HL-60 (cell line): ENCODE measurements around the gene ZNF497.

ENCODE experiments used
- GABPA ChIP-seq: IDR thresholded peaks from 2 replicates; pipeline ENCODE4 v1.6.1; 2012; ENCODE audit warnings: low read depth
- POLR2AphosphoS5 ChIP-seq: IDR thresholded peaks from 2 replicates; pipeline ENCODE4 v1.6.1; 2012; ENCODE audit warnings: low read depth
- REST ChIP-seq: IDR thresholded peaks from 2 replicates; pipeline ENCODE4 v1.6.1; 2012; ENCODE audit warnings: low read depth; ENCODE audit not compliant: insufficient replicate concordance
- TF ChIP-seq, protein P1 (sequence below): IDR thresholded peaks from one replicate; pipeline ENCODE4 v1.5.1; 2011; ENCODE audit warnings: low read length, control low read depth, inconsistent platforms; ENCODE audit not compliant: insufficient read depth

GRCh38 chr19:58394821-58395219 lies 32.3 kb upstream of the ZNF497 start:
- TF ChIP-seq, protein P1, sequence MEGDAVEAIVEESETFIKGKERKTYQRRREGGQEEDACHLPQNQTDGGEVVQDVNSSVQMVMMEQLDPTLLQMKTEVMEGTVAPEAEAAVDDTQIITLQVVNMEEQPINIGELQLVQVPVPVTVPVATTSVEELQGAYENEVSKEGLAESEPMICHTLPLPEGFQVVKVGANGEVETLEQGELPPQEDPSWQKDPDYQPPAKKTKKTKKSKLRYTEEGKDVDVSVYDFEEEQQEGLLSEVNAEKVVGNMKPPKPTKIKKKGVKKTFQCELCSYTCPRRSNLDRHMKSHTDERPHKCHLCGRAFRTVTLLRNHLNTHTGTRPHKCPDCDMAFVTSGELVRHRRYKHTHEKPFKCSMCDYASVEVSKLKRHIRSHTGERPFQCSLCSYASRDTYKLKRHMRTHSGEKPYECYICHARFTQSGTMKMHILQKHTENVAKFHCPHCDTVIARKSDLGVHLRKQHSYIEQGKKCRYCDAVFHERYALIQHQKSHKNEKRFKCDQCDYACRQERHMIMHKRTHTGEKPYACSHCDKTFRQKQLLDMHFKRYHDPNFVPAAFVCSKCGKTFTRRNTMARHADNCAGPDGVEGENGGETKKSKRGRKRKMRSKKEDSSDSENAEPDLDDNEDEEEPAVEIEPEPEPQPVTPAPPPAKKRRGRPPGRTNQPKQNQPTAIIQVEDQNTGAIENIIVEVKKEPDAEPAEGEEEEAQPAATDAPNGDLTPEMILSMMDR, result no peak
- no peak for TF ChIP-seq REST
- no peak for TF ChIP-seq POLR2AphosphoS5
- TF ChIP-seq GABPA, result no peak
